ENCODE results near the gene CDKN1B. TPM values are rescaled to one million over a fixed set of nuclear protein-coding genes. Genes with fewer than 3 reads are reported as not detected.

The CDKN1B gene
- total RNA-seq, 1 experiment from 2014 or later: 33.1 TPM

- no peak overlapping the region for H2AFZ ChIP-seq (ENCODE audit: low read depth, low read length, poor library complexity, severe bottlenecking)
- H3K79me2 ChIP-seq (ENCODE audit: insufficient read depth, low read length): peaks cover 41% of the 10 kb centered on the region
- H3K4me3 ChIP-seq (replicated peaks in 1 of 2; ENCODE audit: low read depth in 1 of 2, low read length in 2 of 2): peak overlapping the region; percentile 79 to 90
- H4K20me1 ChIP-seq (ENCODE audit: insufficient read depth): no peaks in the 10 kb centered on the region
- no peaks in the 10 kb centered on the region for H3K9me2 ChIP-seq (ENCODE audit: insufficient read depth)
- CTCF ChIA-PET: interaction anchor here (1.6 kb wide), 1 partner anchor 21 kb away, joined by 6 read pairs; no protein-coding TSS in a partner anchor
- peak overlapping the region; percentile 92 for H3K9ac ChIP-seq (ENCODE audit: low read length)
- POLR2A ChIA-PET: interaction anchor here (0.7 to 2.4 kb wide), 4 partner anchors 9 to 360 kb away, joined by 3 to 21 read pairs (median 4); partner anchors contain the start of gene BORCS5
- RAD21 ChIA-PET (ENCODE audit: low non-redundant PET in 1 of 2, low total read pairs in 2 of 2, uncharacterized antibody in 2 of 2, unreplicated experiment in 2 of 2): interaction anchor here in 1 of 2 experiments (1.0 kb wide), 1 partner anchor 9 kb away, joined by 3 read pairs; no protein-coding TSS in a partner anchor
- TF ChIP-seq EGR1 (IDR thresholded peaks at IDR 0.05; ENCODE audit: low read depth) (no peak), FOSL1 (IDR thresholded peaks at IDR 0.05; ENCODE audit: low read depth) (no peak), EZH2 (IDR thresholded peaks at IDR 0.05) (no peak), POLR2A (IDR thresholded peaks at IDR 0.05; ENCODE audit: borderline replicate concordance, extremely low read depth, insufficient read depth, insufficient read length) (no peak)
- peaks cover 23 to 52% of the 10 kb centered on the region in 2 experiments for H3K4me1 ChIP-seq (ENCODE audit: control insufficient read depth in 1 of 2, insufficient read depth in 2 of 2, low read length in 2 of 2)
- H3K27ac ChIP-seq (ENCODE audit: low read depth, low read length): peak overlapping the region; percentile 100
- intact Hi-C loops (cut with micrococcal nuclease): no loop called here
- ATAC-seq: no peak
- no peak for DNase-seq (ENCODE audit: low read depth, low spot score)
- peak overlapping the region; percentile 98 for H3K4me2 ChIP-seq (ENCODE audit: low read length)
- no peaks in the 10 kb centered on the region for H3K9me3 ChIP-seq (ENCODE audit: control insufficient read depth in 1 of 2, insufficient read depth in 1 of 2, low read depth in 1 of 2, low read length in 2 of 2)
- BruUV-seq (replicated peaks): TSS peak; percentile 89
- H3K36me3 ChIP-seq (ENCODE audit: control insufficient read depth in 1 of 2, insufficient read depth in 2 of 2, low read length in 2 of 2): peaks cover 7 to 15% of the 10 kb centered on the region in 2 experiments
- no peaks in the 10 kb centered on the region for H3K27me3 ChIP-seq (ENCODE audit: insufficient read depth, low read length)
These were observed 896 bp upstream of the CDKN1B start for GRCh38 chr12:12716151-12716792.

- Histone ChIP-seq H4K20me1 (ENCODE audit: insufficient read depth) (no peaks in the 10 kb centered on the region), H3K79me2 (ENCODE audit: insufficient read depth, low read length) (peaks cover 56% of the 10 kb centered on the region), H3K9ac (ENCODE audit: low read length) (peak overlapping the region; percentile 92), H3K4me3 (replicated peaks in 1 of 2; ENCODE audit: low read depth in 1 of 2, low read length in 2 of 2) (peak overlapping the region; percentile 79 to 90), H3K27ac (ENCODE audit: low read depth, low read length) (peak overlapping the region; percentile 100), H3K9me2 (ENCODE audit: insufficient read depth) (no peaks in the 10 kb centered on the region), H3K9me3 (ENCODE audit: control insufficient read depth in 1 of 2, insufficient read depth in 1 of 2, low read depth in 1 of 2, low read length in 2 of 2) (no peaks in the 10 kb centered on the region), H3K36me3 (ENCODE audit: control insufficient read depth in 1 of 2, insufficient read depth in 2 of 2, low read length in 2 of 2) (peaks cover 8 to 15% of the 10 kb centered on the region in 2 experiments), H3K4me1 (ENCODE audit: control insufficient read depth in 1 of 2, insufficient read depth in 2 of 2, low read length in 2 of 2) (peaks cover 33 to 63% of the 10 kb centered on the region in 2 experiments), H3K27me3 (ENCODE audit: insufficient read depth, low read length) (no peaks in the 10 kb centered on the region), H3K4me2 (ENCODE audit: low read length) (peak overlapping the region; percentile 98), H2AFZ (ENCODE audit: low read depth, low read length, poor library complexity, severe bottlenecking) (no peak overlapping the region)
- intact Hi-C loops (cut with micrococcal nuclease): loop anchor here (1.0 kb wide), 1 partner anchor 8 kb away; no protein-coding TSS in a partner anchor
- RAD21 ChIA-PET (ENCODE audit: low non-redundant PET in 1 of 2, low total read pairs in 2 of 2, uncharacterized antibody in 2 of 2, unreplicated experiment in 2 of 2): no interaction called here
- POLR2A ChIA-PET: no interaction called here
- DNase-seq (ENCODE audit: low read depth, low spot score): no peak
- CTCF ChIA-PET: no interaction called here
- peak; percentile 50 for ATAC-seq
- BruUV-seq (replicated peaks): TSS peak; percentile 63
- TF ChIP-seq YY1 (IDR thresholded peaks at IDR 0.05; ENCODE audit: extremely low read depth, insufficient replicate concordance, low read depth, low read length) (no peak), EGR1 (IDR thresholded peaks at IDR 0.05; ENCODE audit: low read depth) (no peak), TCF7L2 (IDR thresholded peaks at IDR 0.05; ENCODE audit: borderline replicate concordance, extremely low read depth, insufficient read depth, insufficient read length) (no peak), ZNF274 (IDR thresholded peaks at IDR 0.05; ENCODE audit: low read depth, low read length) (no peak), ELF1 (IDR thresholded peaks at IDR 0.05; ENCODE audit: borderline replicate concordance, low read depth) (no peak), POLR2A (IDR thresholded peaks at IDR 0.05; ENCODE audit: borderline replicate concordance, extremely low read depth, insufficient read depth, insufficient read length) (no peak), FOSL1 (IDR thresholded peaks at IDR 0.05; ENCODE audit: low read depth) (no peak), SP1 (IDR thresholded peaks at IDR 0.05; ENCODE audit: low read depth) (no peak)
These were observed 615 bp downstream of the CDKN1B start for GRCh38 chr12:12717586-12718380.
